H7 (cell line): ENCODE data around the gene MYO10. TPM values are rescaled to one million over a fixed set of nuclear protein-coding genes. Genes with fewer than 3 reads are reported as not detected.
A peak's percentile ranks its signal among the peaks of the same experiment; 100 is the strongest.

ENCODE experiments used
- DNase-seq: peaks from one replicate; pipeline ENCODE4 v3.0.0; 2012
- H3K27me3 ChIP-seq: 2 replicates; pipeline ENCODE4 v1.6.0; 2011; ENCODE audit warnings: mild to moderate bottlenecking, low read length; ENCODE audit not compliant: control insufficient read depth, insufficient read depth
- H3K36me3 ChIP-seq: replicated peaks from 2 replicates; pipeline ENCODE4 v1.5.1; 2011; ENCODE audit warnings: low read length; ENCODE audit not compliant: control insufficient read depth, insufficient read depth
- H3K4me3 ChIP-seq: 2 replicates; pipeline ENCODE4 v1.5.1; 2011; ENCODE audit warnings: low read depth, mild to moderate bottlenecking, control low read depth, low read length, moderate library complexity; ENCODE audit not compliant: insufficient read depth
- total RNA-seq: library from RNA; depleted of rRNA; stranded (reverse); fragments of >200 nt; shearing (Covaris generic); gene quantifications from 2 replicates; pipeline ENCODE4 v1.2.3, GENCODE V29; 2014

MYO10 gene
- total RNA-seq, 1 experiment from 2014 or later = 36.3 TPM

DNA sequence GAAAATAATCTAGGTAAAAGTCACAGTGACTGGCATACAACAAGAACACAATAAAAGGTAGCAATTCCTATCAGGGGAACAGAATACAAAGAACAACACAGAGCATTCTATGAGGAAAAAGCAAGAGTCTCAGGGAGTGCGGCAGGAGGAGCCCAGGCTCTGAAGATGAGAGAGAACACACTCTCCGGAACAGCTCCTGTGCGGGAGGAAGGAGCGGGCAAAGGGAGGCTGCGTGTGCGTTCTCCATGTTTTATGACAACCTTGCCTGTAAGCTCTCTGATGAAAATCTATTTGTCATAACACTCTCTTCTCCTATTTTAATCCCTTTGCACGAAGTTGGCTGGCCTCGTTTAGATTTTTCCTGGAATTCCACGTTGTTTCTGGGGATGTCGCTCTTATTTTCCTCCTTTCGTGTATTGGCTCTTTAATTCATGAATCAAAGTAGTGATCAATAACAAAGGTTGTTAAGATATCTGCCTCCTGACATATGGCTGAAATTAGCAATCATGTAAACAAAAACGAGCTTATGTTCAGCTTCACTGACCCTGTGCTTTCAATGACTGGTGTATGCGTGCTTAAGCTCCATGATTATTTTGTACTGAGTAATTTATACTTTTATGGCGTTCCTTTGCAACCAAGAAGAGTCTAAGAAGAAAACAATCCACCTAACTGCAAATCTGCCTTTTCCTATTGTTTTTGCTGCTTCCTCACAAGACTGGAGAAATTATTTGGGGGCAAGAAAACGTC, 109.5 kb downstream of the MYO10 start:
- H3K4me3 ChIP-seq = no peak overlapping the region
- no peak for DNase-seq
- H3K36me3 ChIP-seq = no peaks in the 10 kb centered on the region
- H3K27me3 ChIP-seq = no peaks in the 10 kb centered on the region

DNA sequence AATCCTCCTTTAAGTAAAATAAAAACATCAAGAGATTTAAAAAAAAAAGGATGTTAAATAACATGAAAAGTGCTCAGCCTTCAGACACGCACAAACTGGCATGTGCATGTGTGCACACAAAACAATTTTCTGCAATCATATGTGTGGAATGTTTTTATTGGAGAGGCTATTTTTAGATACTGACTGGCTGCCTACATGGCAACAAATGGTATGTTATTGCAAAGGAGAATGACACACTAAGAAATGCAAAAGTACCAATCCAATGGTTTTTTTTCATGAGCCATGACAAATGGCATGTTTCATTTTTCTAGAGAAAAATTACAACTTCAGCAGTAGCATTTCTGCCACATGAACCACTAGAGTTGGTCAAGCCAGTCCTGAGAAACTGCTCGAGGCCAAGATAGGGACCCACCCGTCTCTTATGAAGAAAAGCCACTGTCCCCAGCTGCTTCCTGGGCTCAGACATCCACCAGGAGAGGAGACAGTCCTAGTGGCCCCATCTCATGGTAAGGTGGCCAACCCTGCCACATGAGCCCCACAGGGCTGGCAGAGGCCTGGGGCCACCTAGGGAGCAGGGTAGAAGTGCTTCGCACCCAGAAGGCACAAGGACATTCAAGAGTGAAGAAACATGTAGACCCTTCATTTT, 116.4 kb downstream of the MYO10 start:
- H3K4me3 ChIP-seq = no peak overlapping the region
- no peaks in the 10 kb centered on the region for H3K36me3 ChIP-seq
- DNase-seq = no peak
- H3K27me3 ChIP-seq = no peaks in the 10 kb centered on the region

DNA sequence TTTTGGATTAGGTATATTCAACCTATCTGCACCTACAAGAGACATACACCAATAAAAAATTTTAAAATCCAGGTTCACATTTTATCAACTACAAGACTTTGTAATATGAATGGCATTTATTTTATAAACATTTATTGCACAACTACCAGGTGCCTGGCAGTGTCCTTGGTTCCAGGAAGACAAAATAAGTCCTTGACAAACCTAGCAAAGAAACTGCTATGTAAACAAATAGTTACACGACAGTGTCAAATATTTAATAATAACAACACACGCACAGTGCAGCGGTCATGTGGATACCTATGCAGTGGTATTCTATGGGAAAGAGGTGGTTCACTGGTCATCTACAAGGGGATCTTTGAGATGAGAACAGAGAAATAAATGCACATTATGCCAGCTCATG, 120.7 kb downstream of the MYO10 start:
- Histone ChIP-seq H3K27me3 (no peaks in the 10 kb centered on the region), H3K36me3 (no peaks in the 10 kb centered on the region)
- no peak for DNase-seq

DNA sequence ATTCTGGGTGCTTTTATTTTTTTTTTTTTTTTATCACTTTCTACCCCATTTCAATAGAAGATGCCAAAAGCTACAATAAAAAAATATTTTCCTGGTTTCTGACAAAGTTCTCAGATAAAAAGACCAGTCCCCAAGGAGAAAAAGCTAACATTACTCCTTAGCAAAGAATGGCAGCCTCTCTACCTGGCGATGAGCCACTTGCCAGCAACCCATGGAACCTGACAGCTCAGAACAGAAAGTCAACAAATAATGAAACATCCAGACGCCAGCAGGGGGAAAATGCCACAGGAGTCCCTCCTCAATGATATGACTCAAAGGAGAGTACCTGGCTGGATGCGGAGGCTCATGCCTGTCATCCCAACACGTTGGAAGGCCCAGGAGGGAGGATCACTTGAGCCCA, 123.2 kb downstream of the MYO10 start:
- Histone ChIP-seq H3K36me3 (no peaks in the 10 kb centered on the region), H3K4me3 (no peak overlapping the region), H3K27me3 (no peaks in the 10 kb centered on the region)
- DNase-seq = peak; percentile 29

More for the DNA sequence above, 120.7 kb downstream of the MYO10 start:
- H3K4me3 ChIP-seq = no peak overlapping the region

DNA sequence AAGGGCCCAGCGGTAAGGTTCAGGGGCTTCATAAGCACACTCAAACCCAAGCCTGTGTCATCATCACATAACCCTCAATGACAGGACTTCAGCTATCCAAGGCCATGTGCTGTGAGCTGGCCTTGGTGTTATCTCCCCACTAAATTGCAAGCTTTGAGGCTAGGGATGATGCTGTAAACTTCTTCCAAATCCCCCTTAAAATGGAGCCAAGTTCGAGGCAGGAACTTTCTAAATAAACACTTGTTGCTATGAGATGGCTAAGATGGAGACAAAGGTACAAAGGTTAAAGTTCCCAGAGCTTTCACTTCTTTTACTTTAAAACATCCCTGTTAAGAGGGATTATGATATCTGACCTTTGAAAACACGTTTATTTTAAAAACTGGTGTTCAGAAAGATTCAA, 123.6 kb downstream of the MYO10 start:
- Histone ChIP-seq H3K4me3 (no peak overlapping the region), H3K27me3 (no peaks in the 10 kb centered on the region), H3K36me3 (no peaks in the 10 kb centered on the region)
- no peak for DNase-seq

DNA sequence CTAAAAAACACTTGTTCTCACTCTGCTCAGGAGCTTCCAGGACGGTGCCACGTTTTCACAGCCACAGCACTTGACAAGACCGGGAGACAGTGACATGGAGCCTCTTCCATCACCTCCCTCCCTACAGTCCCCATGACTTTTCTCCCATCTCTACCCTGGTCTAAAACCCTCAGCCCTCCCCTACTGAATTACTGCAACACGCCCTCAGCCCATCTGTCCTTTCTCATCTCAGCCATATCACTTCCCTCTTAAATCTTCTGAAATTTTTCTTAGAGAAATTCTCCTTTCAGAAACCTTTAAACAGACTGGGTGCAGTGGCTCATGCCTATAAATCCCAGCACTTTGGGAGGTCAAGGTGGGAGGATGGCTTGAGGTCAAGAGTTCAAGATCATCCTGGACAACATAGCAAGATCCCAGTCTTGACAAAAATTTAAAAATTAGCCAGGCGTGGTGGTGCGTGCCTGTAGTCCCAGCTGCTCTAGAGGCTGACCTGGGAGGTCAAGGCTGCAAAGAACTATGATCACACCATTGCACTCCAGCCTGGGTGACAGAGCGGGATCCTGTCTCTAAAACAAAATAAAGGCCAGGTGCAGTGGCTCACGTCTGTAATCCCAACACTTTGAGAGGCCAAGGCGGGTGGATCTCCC, 125.8 kb downstream of the MYO10 start:
- Histone ChIP-seq H3K36me3 (no peaks in the 10 kb centered on the region), H3K4me3 (no peak overlapping the region), H3K27me3 (no peaks in the 10 kb centered on the region)
- no peak for DNase-seq

DNA sequence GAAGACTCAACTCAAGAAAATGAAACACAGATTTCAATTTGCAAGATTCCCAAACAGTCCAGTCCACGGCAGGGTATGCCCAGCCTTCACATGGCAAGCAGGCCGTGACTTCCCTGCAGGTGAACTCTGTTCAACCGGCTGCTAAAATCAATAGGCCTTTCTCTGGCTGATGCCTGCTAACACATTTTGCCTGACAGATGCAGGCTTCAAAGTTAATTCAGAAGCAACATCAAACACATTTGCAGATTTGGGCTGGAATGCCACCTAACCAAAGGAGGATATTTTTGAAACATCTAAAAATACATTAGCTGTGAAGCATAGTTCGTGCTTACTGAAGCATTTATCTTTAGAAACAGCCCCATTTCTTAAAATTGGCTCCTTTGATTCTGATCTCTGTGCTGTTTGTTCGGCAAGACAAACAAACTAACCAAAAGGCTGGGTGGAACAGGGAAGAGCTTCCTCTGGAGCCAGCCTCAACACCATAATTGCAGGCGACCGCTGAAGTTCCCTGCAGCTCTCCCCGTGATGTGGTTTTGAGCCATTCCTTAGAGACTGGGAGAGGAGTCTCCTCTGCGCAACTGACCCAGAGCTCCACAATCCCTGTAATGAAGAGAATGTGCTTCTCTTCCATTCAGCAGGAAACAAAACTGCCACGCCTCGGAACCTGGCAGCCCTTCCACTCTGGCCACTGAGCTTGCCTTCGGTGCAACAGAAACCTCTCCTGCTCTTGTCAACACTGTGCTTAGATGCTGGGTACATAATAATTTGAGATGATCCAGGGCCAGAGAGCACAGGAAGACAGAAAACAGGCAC, 126.5 kb downstream of the MYO10 start:
- H3K27me3 ChIP-seq = no peaks in the 10 kb centered on the region
- H3K36me3 ChIP-seq = no peaks in the 10 kb centered on the region
- H3K4me3 ChIP-seq = no peak overlapping the region
- DNase-seq = no peak

DNA sequence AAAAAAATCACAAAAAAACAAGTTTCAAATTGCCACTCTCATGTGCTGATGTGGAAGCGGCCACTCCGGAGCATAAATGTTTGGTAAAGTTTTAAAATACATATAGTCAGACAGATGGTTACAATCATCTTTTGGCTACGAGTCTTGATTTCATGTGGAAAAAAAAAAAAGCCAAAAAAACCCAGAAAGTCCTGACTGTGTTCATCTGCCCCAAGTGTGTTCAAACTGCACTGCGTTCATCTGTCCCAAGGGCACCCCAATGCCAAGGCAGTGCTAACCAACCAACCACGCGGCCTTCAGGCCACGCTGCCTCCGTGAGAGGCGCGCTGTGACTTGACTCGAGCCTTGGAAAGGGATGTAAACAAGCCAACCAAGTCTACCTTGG, 127.1 kb downstream of the MYO10 start:
- DNase-seq = no peak
- Histone ChIP-seq H3K27me3 (no peaks in the 10 kb centered on the region), H3K4me3 (no peak overlapping the region), H3K36me3 (no peaks in the 10 kb centered on the region)

DNA sequence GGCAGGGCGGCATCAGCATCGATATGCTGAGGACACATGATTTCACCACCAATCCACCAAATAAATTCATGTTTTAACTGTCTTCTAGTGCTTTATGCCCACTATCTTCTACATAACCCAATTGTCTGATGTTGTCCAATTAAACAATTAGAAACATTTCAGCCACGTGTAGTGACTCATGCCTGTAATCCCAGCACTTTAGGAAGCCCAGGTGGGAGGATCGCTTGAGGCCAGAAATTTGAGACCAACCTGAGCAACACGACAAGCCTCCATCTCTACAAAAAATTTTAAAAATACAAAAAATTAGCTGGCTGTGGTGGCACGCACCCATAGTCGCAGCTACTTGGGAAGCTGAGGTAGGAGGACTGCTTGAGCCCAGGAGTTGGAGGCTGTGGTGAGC, 128.1 kb downstream of the MYO10 start:
- Histone ChIP-seq H3K36me3 (no peaks in the 10 kb centered on the region), H3K4me3 (no peak overlapping the region), H3K27me3 (no peaks in the 10 kb centered on the region)
- DNase-seq = no peak

DNA sequence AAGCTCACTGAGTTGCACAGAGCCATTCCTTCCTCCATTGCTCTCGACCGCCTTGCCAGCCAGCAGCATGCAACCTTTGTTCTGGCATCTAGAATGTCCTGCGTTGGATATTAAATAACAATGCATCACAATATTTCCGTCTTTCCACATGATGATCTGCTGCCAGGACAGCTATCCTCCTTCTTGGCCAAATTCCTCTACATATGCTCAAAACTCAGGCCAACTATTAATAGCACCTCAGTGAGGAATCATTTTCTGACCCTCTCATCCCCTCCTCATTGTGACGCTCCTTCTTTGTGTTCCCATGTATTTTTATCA, 128.6 kb downstream of the MYO10 start:
- Histone ChIP-seq H3K27me3 (no peaks in the 10 kb centered on the region), H3K36me3 (no peaks in the 10 kb centered on the region), H3K4me3 (no peak overlapping the region)
- no peak for DNase-seq

DNA sequence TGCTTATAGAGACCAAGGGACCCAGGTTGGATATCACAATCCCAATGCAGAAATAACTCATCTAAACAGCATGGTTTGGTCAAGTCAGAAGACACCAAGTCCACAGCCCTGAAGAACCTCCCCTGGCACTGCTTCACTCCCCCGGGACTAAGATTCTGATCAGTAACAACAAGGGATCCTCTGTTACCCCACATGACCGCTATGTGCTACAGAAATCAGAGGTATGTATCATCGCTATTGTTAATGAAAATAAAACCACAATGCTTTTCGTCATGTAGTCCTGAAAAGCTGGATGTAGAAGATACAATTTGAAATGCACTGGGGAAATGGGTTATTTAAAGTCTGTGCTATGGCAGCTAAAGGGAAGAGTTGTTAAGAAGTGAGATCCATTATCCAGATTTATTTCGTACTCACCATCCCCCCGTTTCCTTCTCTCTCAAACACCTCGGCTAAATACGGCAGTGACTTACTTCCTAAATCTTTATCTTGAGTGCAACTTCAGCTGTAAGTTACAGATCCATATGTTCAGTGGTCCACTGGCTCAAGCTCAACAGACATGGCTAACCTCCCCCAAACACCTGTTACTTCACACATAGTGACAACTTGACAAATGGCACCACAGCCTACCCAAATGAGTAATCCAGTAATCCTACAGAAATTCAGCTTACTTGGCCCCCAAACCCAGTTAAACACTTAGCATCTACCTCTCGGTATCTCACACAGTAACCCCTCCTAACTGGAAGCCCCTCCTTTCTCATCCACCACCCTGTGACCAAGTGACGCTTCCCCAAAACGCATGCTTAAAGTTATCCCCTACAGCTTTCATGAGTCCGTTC, 129.2 kb downstream of the MYO10 start:
- DNase-seq = no peak
- H3K36me3 ChIP-seq = no peaks in the 10 kb centered on the region
- H3K4me3 ChIP-seq = no peak overlapping the region
- no peaks in the 10 kb centered on the region for H3K27me3 ChIP-seq

DNA sequence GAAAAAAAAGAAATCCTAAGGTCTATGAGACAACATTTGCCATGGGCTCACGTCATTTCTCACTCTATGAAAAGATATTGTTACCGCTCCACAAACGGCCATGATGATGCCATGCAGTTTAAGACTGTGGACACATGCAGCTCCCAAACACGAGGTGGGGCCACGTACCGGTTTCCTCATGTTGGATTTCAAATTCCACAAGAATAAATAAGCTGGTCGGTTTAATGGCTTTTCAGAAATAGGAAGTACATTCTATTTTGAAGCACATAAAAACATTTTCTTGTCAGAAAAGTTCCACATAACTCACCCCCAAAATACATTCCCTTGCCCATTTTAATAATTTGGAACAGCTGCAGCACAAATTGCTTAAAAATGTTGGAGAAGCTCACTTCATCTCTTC, 130.6 kb downstream of the MYO10 start:
- no peak for DNase-seq
- Histone ChIP-seq H3K27me3 (no peaks in the 10 kb centered on the region), H3K36me3 (no peaks in the 10 kb centered on the region), H3K4me3 (no peak overlapping the region)

DNA sequence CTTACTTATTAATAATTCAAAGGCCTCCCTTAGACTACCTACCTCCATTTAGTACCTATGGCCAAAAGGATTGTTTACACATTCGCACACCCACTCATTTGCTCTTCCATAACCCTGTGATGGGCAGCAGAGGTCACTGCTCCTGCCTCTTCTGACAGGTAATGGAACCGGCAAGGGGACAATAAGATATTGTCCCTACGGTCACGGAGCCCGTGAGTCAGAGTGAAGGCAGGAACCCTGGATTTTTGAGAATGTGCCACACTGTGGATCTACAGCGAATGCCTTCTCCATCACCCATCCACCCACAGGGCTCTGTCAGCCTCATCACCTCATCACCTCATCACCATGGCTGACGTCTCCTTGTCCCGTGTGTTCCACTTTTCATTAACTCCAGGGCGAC, 132.3 kb downstream of the MYO10 start:
- Histone ChIP-seq H3K27me3 (no peaks in the 10 kb centered on the region), H3K36me3 (no peaks in the 10 kb centered on the region), H3K4me3 (no peak overlapping the region)
- no peak for DNase-seq

DNA sequence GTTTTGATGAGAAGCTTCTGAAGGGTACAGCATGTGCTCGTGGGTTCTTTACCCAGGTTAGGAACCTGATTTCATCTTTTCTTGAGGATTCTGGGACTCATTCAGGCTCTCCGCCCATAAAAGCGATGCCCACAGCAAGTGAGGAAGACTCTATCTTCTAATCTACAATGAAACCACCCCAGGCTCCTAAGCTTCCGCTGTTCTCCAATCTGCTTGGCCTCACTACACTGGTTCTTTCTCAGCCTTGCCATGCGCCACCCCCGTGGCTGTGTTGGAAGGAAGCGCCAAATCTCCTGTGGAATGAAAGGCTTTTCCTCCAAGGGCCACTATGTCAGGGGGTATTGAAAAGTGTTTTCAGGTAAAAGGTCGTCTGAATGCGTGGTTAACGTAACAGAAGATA, 135.6 kb downstream of the MYO10 start:
- no peaks in the 10 kb centered on the region for H3K36me3 ChIP-seq
- no peak for DNase-seq
- H3K4me3 ChIP-seq = no peak overlapping the region
- no peaks in the 10 kb centered on the region for H3K27me3 ChIP-seq
